Muscle of back (tissue), 11 donors: Measurements from ENCODE around the gene PLEKHH1. TPM values are rescaled to one million over a fixed set of nuclear protein-coding genes. Genes with fewer than 3 reads are reported as not detected.
"Not testable (repeated sequence)": the region's sequence is repeated elsewhere in the genome, so short reads cannot be mapped to it uniquely, and the experiment has no call there.

Experiments
- DNase-seq, 3 donors: peaks; one replicate each; pipeline versions ENCODE4 v3.0.0 to v3.0.0-alpha.2; 2013
- polyA plus RNA-seq, 10 donors: library from polyadenylated mRNA; unstranded; fragments of 120-200 nt; gene quantifications; one replicate each; pipeline ENCODE4 v1.2.1, GENCODE V29; 2013; ENCODE audit not compliant: insufficient read length in 10 of 10

PLEKHH1 gene
- polyA plus RNA-seq, 10 donors = 1.0 to 3.2 (median 1.7) TPM

- DNase-seq = no peak
Measured at GRCh38 chr14:67580336-67581171, 47.5 kb downstream of the PLEKHH1 start.

GRCh38 chr14:67581643-67582042 lies 48.6 kb downstream of the PLEKHH1 start:
- no peak for DNase-seq

GRCh38 chr14:67582061-67582460 lies 49.0 kb downstream of the PLEKHH1 start:
- DNase-seq = no peak

GRCh38 chr14:67583711-67584644 lies 50.9 kb downstream of the PLEKHH1 start:
- DNase-seq = peak; percentile 21 to 50 (median 33)

GRCh38 chr14:67584978-67585377 lies 51.9 kb downstream of the PLEKHH1 start:
- DNase-seq = no peak

- no peak for DNase-seq
Measured at GRCh38 chr14:67586369-67586768, 53.3 kb downstream of the PLEKHH1 start.

- no peak for DNase-seq
Measured at GRCh38 chr14:67589204-67589770, 56.2 kb downstream of the PLEKHH1 start.

- DNase-seq = not testable (repeated sequence)
Measured at GRCh38 chr14:67593650-67594049, 60.6 kb downstream of the PLEKHH1 start.

- no peak for DNase-seq
Measured at GRCh38 chr14:67595392-67595791, 62.3 kb downstream of the PLEKHH1 start.

- DNase-seq = peak; percentile 84 to 95 (median 90)
Measured at GRCh38 chr14:67599698-67600561, 66.8 kb downstream of the PLEKHH1 start, which contains the start of gene PIGH. Gene PIGH (minus strand): TSS chr14:67600268. CDS start chr14:67600203, 65 bp downstream.

- DNase-seq = not testable (repeated sequence)
Measured at GRCh38 chr14:67600562-67600974, 67.5 kb downstream of the PLEKHH1 start.

GRCh38 chr14:67602076-67602475 lies 69.0 kb downstream of the PLEKHH1 start:
- DNase-seq = no peak

- no peak for DNase-seq
Measured at GRCh38 chr14:67602995-67603545, 70.0 kb downstream of the PLEKHH1 start.

- DNase-seq = no peak
Measured at GRCh38 chr14:67607646-67608045, 74.6 kb downstream of the PLEKHH1 start.

GRCh38 chr14:67609642-67610310 lies 76.7 kb downstream of the PLEKHH1 start:
- DNase-seq = no peak

- DNase-seq = no peak
Measured at GRCh38 chr14:67610491-67610890, 77.4 kb downstream of the PLEKHH1 start.

- DNase-seq = peak; percentile 67 to 83 (median 72)
Measured at GRCh38 chr14:67618617-67619063, 85.5 kb downstream of the PLEKHH1 start.

- DNase-seq = peak; percentile 82 to 93 (median 87)
Measured at GRCh38 chr14:67619446-67620216, 86.5 kb downstream of the PLEKHH1 start, which contains the start of gene ARG2. Gene ARG2 (plus strand): TSS chr14:67619920. CDS start chr14:67619978, 58 bp downstream.

- peak in 1 of 3 donors; percentile 43 for DNase-seq
Measured at GRCh38 chr14:67620217-67620785, 87.2 kb downstream of the PLEKHH1 start.
